Neural progenitor cell (in vitro differentiated cells): ENCODE measurements around the gene USP35.

ENCODE experiments used
- EZH2 ChIP-seq: fragments of 200-600 bp; sonication (generic); IDR thresholded peaks from 2 replicates; pipeline ENCODE4 v1.6.1; 2017; ENCODE audit warnings: antibody characterized with exemption, mild to moderate bottlenecking, moderate library complexity
- EZH2phosphoT487 ChIP-seq: fragments of 200-600 bp; sonication (generic); IDR thresholded peaks from 2 replicates; pipeline ENCODE4 v1.6.1; 2017; ENCODE audit warnings: antibody characterized with exemption
- TF ChIP-seq, protein P1 (sequence below): fragments of 200-600 bp; sonication (generic); IDR thresholded peaks from 2 replicates; pipeline ENCODE4 v1.5.1; 2017; ENCODE audit warnings: antibody characterized with exemption, mild to moderate bottlenecking

DNA sequence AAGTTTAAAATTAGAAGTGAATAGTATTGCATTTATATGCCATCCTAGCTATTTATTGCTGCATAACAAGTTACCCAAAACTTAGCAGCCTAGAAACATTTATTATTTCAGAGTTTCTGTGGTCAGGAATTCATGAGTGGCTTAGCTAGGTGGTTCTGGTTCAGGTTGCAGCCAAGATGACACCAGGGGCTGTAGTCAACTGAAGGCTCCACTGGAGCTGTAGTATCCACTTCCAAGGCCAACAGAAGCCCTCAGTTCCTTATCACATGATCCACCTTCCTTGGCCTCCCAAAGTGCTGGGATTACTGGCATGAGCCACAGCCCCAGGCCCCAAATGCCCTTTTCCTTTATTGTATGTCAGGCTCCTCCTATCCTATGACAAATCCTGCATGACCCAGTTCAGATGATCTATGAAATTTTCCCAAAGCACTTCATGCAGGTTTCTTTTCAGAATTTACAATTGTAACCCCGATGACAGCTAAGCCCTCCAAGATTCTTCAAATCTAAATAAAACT is 43.2 kb upstream of the USP35 start:
- TF ChIP-seq, protein P1, sequence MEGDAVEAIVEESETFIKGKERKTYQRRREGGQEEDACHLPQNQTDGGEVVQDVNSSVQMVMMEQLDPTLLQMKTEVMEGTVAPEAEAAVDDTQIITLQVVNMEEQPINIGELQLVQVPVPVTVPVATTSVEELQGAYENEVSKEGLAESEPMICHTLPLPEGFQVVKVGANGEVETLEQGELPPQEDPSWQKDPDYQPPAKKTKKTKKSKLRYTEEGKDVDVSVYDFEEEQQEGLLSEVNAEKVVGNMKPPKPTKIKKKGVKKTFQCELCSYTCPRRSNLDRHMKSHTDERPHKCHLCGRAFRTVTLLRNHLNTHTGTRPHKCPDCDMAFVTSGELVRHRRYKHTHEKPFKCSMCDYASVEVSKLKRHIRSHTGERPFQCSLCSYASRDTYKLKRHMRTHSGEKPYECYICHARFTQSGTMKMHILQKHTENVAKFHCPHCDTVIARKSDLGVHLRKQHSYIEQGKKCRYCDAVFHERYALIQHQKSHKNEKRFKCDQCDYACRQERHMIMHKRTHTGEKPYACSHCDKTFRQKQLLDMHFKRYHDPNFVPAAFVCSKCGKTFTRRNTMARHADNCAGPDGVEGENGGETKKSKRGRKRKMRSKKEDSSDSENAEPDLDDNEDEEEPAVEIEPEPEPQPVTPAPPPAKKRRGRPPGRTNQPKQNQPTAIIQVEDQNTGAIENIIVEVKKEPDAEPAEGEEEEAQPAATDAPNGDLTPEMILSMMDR = no peak
- TF ChIP-seq EZH2phosphoT487 (no peak), EZH2 (no peak)
